IPS-18a (cell line): ENCODE data around the gene ZNF221.
A peak's percentile ranks its signal among the peaks of the same experiment; 100 is the strongest.

Source experiments
- H3K27ac ChIP-seq: one replicate; pipeline ENCODE4 v1.5.1; 2013; ENCODE audit warnings: low read length
- H3K27me3 ChIP-seq: one replicate; pipeline ENCODE4 v1.6.1; 2013; ENCODE audit warnings: mild to moderate bottlenecking, low read length; ENCODE audit not compliant: control insufficient read depth, insufficient read depth
- H3K36me3 ChIP-seq: one replicate; pipeline ENCODE4 v1.6.1; 2013; ENCODE audit warnings: low read depth, low read length; ENCODE audit not compliant: control insufficient read depth
- H3K4me1 ChIP-seq: one replicate; pipeline ENCODE4 v1.6.1; 2013; ENCODE audit warnings: low read depth, low read length; ENCODE audit not compliant: control insufficient read depth
- H3K4me3 ChIP-seq: one replicate; pipeline ENCODE4 v1.5.1; 2013; ENCODE audit warnings: low read length
- H3K9ac ChIP-seq: one replicate; pipeline ENCODE4 v1.6.1; 2013; ENCODE audit warnings: mild to moderate bottlenecking, low read length, moderate library complexity
- H3K9me3 ChIP-seq: one replicate; pipeline ENCODE4 v1.6.1; 2013; ENCODE audit warnings: low read depth, low read length; ENCODE audit not compliant: control insufficient read depth

Gene ZNF221

GRCh38 chr19:43950834-43951645, at the start of gene ZNF221:
Gene ZNF221, plus strand, starts transcription at chr19:43951228. Its CDS starts 11,499 bp downstream, at chr19:43962727.
- Histone ChIP-seq H3K9ac (peak within 1 kb of the TSS; percentile 45), H3K4me1 (no peaks in the 10 kb centered on the region), H3K27ac (no peak within 1 kb of the TSS), H3K27me3 (no peaks in the 10 kb centered on the region), H3K36me3 (no peaks in the 10 kb centered on the region), H3K4me3 (peak within 1 kb of the TSS; percentile 93), H3K9me3 (no peaks in the 10 kb centered on the region)

GRCh38 chr19:43901395-43902390, 49.3 kb upstream of the ZNF221 start:
- no peaks in the 10 kb centered on the region for H3K4me1 ChIP-seq
- H3K36me3 ChIP-seq = no peaks in the 10 kb centered on the region
- no peak overlapping the region for H3K9ac ChIP-seq
- peak overlapping the region; percentile 66 for H3K4me3 ChIP-seq
- H3K9me3 ChIP-seq = peaks cover 16% of the 10 kb centered on the region
- no peaks in the 10 kb centered on the region for H3K27me3 ChIP-seq
- H3K27ac ChIP-seq = no peak overlapping the region

GRCh38 chr19:43902399-43902798, 48.6 kb upstream of the ZNF221 start:
- H3K4me1 ChIP-seq = no peaks in the 10 kb centered on the region
- no peaks in the 10 kb centered on the region for H3K27me3 ChIP-seq
- H3K36me3 ChIP-seq = no peaks in the 10 kb centered on the region
- H3K27ac ChIP-seq = no peak overlapping the region
- peaks cover 22% of the 10 kb centered on the region for H3K9me3 ChIP-seq
- no peak overlapping the region for H3K9ac ChIP-seq
- peak overlapping the region; percentile 66 for H3K4me3 ChIP-seq

GRCh38 chr19:43905897-43906296, 45.1 kb upstream of the ZNF221 start:
- no peak overlapping the region for H3K9ac ChIP-seq
- H3K4me1 ChIP-seq = no peaks in the 10 kb centered on the region
- no peak overlapping the region for H3K27ac ChIP-seq
- H3K9me3 ChIP-seq = peaks cover 35% of the 10 kb centered on the region
- H3K27me3 ChIP-seq = no peaks in the 10 kb centered on the region
- no peaks in the 10 kb centered on the region for H3K36me3 ChIP-seq
- H3K4me3 ChIP-seq = no peak overlapping the region

GRCh38 chr19:43906774-43907173, 44.3 kb upstream of the ZNF221 start:
- Histone ChIP-seq H3K27me3 (no peaks in the 10 kb centered on the region), H3K27ac (no peak overlapping the region), H3K9ac (no peak overlapping the region), H3K4me3 (no peak overlapping the region), H3K4me1 (no peaks in the 10 kb centered on the region), H3K9me3 (peaks cover 43% of the 10 kb centered on the region), H3K36me3 (no peaks in the 10 kb centered on the region)

- H3K4me3 ChIP-seq = no peak overlapping the region
- H3K9ac ChIP-seq = no peak overlapping the region
- H3K9me3 ChIP-seq = peaks cover 55% of the 10 kb centered on the region
- H3K27me3 ChIP-seq = no peaks in the 10 kb centered on the region
- H3K36me3 ChIP-seq = peaks cover 6% of the 10 kb centered on the region
- no peaks in the 10 kb centered on the region for H3K4me1 ChIP-seq
- H3K27ac ChIP-seq = no peak overlapping the region
These were observed 42.4 kb upstream of the ZNF221 start for GRCh38 chr19:43908659-43909058.

GRCh38 chr19:43910884-43911283, 40.1 kb upstream of the ZNF221 start:
- no peak overlapping the region for H3K4me3 ChIP-seq
- H3K9me3 ChIP-seq = peaks cover 69% of the 10 kb centered on the region
- H3K36me3 ChIP-seq = peaks cover 28% of the 10 kb centered on the region
- no peak overlapping the region for H3K27ac ChIP-seq
- no peak overlapping the region for H3K9ac ChIP-seq
- H3K27me3 ChIP-seq = no peaks in the 10 kb centered on the region
- no peaks in the 10 kb centered on the region for H3K4me1 ChIP-seq

- H3K27me3 ChIP-seq = no peaks in the 10 kb centered on the region
- H3K9ac ChIP-seq = no peak overlapping the region
- H3K9me3 ChIP-seq = peaks cover 75% of the 10 kb centered on the region
- no peak overlapping the region for H3K4me3 ChIP-seq
- peaks cover 51% of the 10 kb centered on the region for H3K36me3 ChIP-seq
- H3K4me1 ChIP-seq = no peaks in the 10 kb centered on the region
- no peak overlapping the region for H3K27ac ChIP-seq
These were observed 37.6 kb upstream of the ZNF221 start for GRCh38 chr19:43913383-43913782.

GRCh38 chr19:43914051-43914450, 37.0 kb upstream of the ZNF221 start:
- Histone ChIP-seq H3K27me3 (no peaks in the 10 kb centered on the region), H3K27ac (no peak overlapping the region), H3K36me3 (peaks cover 58% of the 10 kb centered on the region), H3K9ac (no peak overlapping the region), H3K9me3 (peaks cover 75% of the 10 kb centered on the region), H3K4me3 (no peak overlapping the region), H3K4me1 (no peaks in the 10 kb centered on the region)

- Histone ChIP-seq H3K4me1 (no peaks in the 10 kb centered on the region), H3K27ac (no peak overlapping the region), H3K36me3 (peaks cover 73% of the 10 kb centered on the region), H3K4me3 (no peak overlapping the region), H3K9ac (no peak overlapping the region), H3K9me3 (no peaks in the 10 kb centered on the region), H3K27me3 (no peaks in the 10 kb centered on the region)
These were observed 27.2 kb upstream of the ZNF221 start for GRCh38 chr19:43923875-43924274.

- Histone ChIP-seq H3K9me3 (no peaks in the 10 kb centered on the region), H3K4me3 (no peak overlapping the region), H3K4me1 (no peaks in the 10 kb centered on the region), H3K36me3 (peaks cover 70% of the 10 kb centered on the region), H3K9ac (no peak overlapping the region), H3K27ac (no peak overlapping the region), H3K27me3 (no peaks in the 10 kb centered on the region)
These were observed 22.2 kb upstream of the ZNF221 start for GRCh38 chr19:43928820-43929219.
